NCI-H226 (cell line): ENCODE data around the gene EPN2.

Source experiments
- DNase-seq: peaks from one replicate; pipeline ENCODE4 v3.0.0-alpha.2; 2015

EPN2 gene

GRCh38 chr17:19369846-19370492 is 132.8 kb downstream of the EPN2 start:
- DNase-seq = no peak

DNA sequence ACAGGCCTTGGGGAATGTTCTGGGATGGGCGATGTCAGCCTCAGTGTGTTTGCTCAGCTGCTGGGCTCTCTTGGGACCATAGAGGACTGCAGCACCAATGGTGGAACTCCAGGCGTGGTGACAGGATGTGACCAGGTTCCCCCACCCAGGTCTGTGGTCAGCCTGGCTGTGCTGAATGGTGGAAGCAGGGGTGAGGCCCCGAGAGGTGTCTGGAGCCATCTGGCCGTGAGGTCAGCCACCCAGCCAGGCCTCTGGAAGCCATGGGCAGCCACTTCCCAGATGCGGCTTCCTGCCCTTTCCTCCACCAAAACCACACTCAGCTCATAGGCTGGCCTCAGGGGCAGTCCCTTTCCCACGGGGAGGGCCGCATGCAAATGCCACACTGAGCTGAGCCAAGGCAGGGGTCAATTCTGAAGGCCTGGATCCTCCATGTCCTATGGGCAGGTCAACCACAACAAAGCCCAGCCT is 133.4 kb downstream of the EPN2 start:
- no peak for DNase-seq

DNA sequence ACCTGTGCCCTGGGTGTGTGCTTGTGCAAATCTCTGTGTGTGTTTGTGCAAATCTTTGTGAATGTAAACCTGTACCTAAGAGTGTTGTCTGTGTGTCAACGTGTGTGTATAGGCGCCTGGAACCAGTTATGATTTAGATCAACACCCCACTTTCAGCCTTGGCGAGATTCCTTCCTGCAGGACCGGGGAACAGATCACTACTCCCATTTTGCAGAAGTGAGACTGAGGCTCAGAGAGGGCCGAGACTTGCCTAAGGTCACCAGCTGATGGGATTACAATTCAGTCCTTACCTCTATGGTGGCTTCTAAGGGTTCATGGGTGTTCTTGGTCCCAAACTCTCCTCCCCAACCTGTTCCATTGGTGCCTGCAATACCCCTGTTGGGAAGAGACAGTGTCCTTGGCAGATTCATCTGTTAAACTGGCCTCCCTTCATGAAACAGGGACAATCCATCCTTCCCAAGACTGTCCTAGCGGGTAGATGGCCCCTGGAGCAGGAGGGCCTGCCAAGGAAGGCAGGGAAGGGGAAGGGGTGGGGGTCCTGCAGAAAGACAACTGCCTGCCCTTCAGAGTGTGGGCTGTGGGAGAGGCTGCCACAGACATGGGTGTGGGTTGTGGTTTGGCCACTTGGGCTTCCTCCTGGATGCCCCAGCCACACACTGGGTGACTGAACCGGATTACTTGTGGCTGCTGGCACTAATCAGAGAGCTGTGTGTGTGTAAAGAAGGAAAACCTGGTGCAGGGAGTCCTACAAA is 134.3 kb downstream of the EPN2 start:
- DNase-seq = no peak

DNA sequence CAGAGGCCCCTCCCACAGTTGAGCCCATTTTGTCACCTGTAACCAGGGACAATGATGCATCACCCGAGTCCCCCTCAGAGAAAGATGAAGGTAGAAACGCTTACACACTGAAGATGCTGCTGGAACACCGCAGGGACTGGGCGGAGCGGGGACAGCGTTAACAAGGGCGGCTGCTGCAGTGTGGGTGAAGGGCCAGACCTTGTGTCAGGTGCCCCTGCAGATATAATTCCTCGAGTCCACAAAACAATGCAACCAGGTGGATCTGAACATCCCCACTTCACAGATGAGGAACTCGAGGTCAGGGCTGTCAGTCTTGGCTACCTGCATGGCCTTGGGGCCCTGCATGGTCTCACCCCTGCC is 134.8 kb downstream of the EPN2 start:
- no peak for DNase-seq

DNA sequence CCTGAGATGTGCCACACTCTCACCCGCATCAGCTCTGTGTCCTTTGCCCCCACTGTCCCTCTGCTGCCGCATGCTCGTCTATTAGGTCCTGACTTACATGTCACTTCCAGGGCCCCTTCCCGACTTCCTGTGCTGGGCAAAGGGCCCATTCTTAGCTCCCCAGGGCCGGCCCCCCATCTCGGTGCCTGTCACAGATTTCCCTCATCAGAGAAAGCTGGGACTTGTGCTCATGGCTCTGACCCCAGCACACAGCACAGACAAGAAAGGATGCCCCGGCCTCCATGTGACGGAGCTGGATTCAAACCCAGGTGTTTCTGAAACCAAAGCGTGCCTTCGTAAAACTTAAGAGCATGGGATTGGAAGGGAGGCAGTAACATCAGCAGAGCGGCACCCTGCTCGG is 135.3 kb downstream of the EPN2 start:
- no peak for DNase-seq

GRCh38 chr17:19372866-19373504 is 135.8 kb downstream of the EPN2 start:
- no peak for DNase-seq

DNA sequence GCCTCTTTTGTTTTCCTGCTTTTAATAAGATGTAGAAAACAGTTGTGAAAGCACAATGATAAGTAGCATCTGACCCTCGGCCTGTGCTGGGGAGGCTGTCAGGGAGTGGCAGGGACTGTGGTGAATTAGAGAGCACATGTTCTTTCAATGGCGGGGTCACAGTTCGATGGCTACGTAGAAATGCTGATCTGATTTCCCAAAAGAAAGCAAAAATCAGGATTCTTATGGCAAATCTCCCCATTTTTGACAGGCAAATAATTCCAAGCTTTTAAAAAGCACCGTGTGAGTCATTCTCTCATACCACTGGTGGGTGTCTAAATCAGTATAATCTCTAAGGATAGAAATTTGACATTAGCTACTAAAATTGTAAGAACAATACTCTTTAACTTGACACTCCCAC is 137.0 kb downstream of the EPN2 start:
- DNase-seq = no peak

GRCh38 chr17:19375732-19376131 is 138.6 kb downstream of the EPN2 start:
- no peak for DNase-seq

DNA sequence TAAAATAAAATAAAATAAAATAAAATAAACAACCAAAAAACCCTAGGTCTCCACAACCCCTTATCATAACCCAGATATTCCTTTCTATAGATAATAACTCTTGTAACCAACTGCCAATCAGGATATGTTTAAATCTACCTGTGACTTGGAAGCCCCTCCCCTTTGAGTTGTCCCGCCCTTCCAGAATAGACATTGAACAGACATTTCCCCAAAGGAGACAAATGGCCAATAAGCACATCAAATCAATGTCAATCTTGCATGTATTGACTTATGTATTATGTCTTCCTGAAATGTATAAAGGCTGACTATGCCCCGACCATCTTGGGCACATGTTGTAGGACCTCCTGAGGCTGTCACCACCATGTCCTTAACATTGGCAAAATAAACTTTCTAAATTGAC is 139.6 kb downstream of the EPN2 start:
- no peak for DNase-seq

- peak; percentile 98 for DNase-seq
These were observed 140.6 kb downstream of the EPN2 start for GRCh38 chr17:19377602-19378415.

GRCh38 chr17:19378416-19379360 is 141.5 kb downstream of the EPN2 start, which contains the start of gene MAPK7:
Gene MAPK7, plus strand, starts transcription at chr17:19378498. Its CDS starts 403 bp downstream, at chr17:19378901.
- no peak for DNase-seq

GRCh38 chr17:19379361-19380065 is 142.3 kb downstream of the EPN2 start:
- no peak for DNase-seq

DNA sequence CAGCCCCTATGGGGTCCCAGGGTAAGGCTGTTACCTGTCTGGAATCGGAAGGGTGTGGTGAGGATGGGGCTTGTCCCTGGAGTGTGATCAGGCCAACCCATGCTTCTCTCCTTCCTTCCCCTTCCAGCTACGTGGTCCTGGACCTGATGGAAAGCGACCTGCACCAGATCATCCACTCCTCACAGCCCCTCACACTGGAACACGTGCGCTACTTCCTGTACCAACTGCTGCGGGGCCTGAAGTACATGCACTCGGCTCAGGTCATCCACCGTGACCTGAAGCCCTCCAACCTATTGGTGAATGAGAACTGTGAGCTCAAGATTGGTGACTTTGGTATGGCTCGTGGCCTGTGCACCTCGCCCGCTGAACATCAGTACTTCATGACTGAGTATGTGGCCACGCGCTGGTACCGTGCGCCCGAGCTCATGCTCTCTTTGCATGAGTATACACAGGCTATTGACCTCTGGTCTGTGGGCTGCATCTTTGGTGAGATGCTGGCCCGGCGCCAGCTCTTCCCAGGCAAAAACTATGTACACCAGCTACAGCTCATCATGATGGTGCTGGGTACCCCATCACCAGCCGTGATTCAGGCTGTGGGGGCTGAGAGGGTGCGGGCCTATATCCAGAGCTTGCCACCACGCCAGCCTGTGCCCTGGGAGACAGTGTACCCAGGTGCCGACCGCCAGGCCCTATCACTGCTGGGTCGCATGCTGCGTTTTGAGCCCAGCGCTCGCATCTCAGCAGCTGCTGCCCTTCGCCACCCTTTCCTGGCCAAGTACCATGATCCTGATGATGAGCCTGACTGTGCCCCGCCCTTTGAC is 143.5 kb downstream of the EPN2 start:
- DNase-seq = no peak

DNA sequence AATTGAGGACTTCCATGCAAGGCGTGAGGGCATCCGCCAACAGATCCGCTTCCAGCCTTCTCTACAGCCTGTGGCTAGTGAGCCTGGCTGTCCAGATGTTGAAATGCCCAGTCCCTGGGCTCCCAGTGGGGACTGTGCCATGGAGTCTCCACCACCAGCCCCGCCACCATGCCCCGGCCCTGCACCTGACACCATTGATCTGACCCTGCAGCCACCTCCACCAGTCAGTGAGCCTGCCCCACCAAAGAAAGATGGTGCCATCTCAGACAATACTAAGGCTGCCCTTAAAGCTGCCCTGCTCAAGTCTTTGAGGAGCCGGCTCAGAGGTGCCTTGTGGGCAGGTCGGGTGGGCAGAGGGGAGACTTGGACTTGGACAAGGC is 144.2 kb downstream of the EPN2 start:
- DNase-seq = no peak

GRCh38 chr17:19381741-19382444 is 144.7 kb downstream of the EPN2 start:
- DNase-seq = no peak

GRCh38 chr17:19382531-19383444 is 145.6 kb downstream of the EPN2 start:
- DNase-seq = no peak

DNA sequence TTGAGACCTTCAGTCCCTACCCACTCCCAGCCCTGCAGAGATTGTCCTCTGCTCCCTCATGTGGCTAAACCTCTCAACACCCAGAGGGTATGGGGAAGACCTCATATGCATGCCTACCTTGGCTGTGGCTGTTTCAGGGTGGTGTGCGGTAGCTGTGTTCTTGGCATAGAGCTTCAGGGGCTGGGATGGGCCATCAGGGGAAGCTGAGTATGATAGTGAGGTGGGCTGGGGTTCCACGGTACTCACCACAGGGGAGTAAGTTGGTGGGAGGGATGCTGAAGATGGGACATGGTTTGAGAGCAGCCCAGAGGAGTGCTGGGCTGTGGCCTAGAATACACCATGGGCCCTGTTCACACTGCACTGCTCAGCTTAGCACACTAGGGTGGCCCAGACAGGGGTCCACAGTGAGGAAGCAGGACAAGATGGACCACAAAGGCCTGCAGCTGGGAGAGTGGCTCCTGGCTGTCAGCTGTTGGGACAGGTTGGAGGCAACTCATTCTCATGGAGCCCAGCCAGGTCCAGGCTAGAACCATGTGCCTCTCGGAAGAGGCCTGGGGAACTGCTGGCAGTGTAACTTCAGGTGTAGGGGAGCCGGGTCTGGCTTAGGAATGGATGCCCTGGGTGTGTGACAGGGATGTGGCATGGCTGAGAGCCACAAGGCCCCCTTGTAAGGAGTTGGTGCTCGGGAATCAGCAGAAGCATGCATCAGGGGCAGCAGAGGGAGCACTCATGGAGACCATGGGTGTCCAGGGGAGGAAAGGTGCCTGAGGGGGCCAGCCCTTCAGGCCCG is 146.7 kb downstream of the EPN2 start:
- no peak for DNase-seq
